GM13977 (cell line): ENCODE measurements around the gene SLC22A17.

Source experiments
- DNase-seq: peaks from one replicate; pipeline ENCODE4 v3.0.0; 2012; ENCODE audit warnings: low spot score
- CTCF ChIP-seq: IDR thresholded peaks from 2 replicates; pipeline ENCODE4 v1.5.1; 2012; ENCODE audit warnings: mild to moderate bottlenecking, control low read depth; ENCODE audit not compliant: insufficient read depth; ENCODE audit errors: extremely low read depth, missing control alignments
- in situ Hi-C: fragments of 300-500 bp; cut with MboI; formaldehyde crosslinking; loops from one replicate; pipeline ENCODE4 v1.12.0; 2022; ENCODE audit warnings: low sequenced_read_pairs, low pct_unique_long_range_greater_than_20kb, mixed read lengths, inconsistent platforms; ENCODE audit not compliant: unreplicated experiment

The SLC22A17 gene

GRCh38 chr14:23362200-23362599 lies 9.5 kb upstream of the SLC22A17 start:
- no peak for DNase-seq
- in situ Hi-C loops, result no loop called here
- TF ChIP-seq CTCF, result no peak

- no peak for TF ChIP-seq CTCF
- DNase-seq, result no peak
- in situ Hi-C loops, result no loop called here
Measured at GRCh38 chr14:23361763-23362162, 9.1 kb upstream of the SLC22A17 start.

- peak; percentile 62 for DNase-seq
- in situ Hi-C loops, result no loop called here
- TF ChIP-seq CTCF, result no peak
Measured at GRCh38 chr14:23361320-23361719, 8.6 kb upstream of the SLC22A17 start.

GRCh38 chr14:23360496-23360895 lies 7.8 kb upstream of the SLC22A17 start:
- no peak for TF ChIP-seq CTCF
- DNase-seq, result no peak
- in situ Hi-C loops, result no loop called here

GRCh38 chr14:23359722-23360447 lies 7.2 kb upstream of the SLC22A17 start:
- no peak for DNase-seq
- no peak for TF ChIP-seq CTCF
- in situ Hi-C loops, result no loop called here

GRCh38 chr14:23359167-23359626 lies 6.5 kb upstream of the SLC22A17 start:
- TF ChIP-seq CTCF, result no peak
- no peak for DNase-seq
- in situ Hi-C loops, result no loop called here
